ENCODE measurements around the gene BLNK.
"Not testable (repeated sequence)": the region's sequence is repeated elsewhere in the genome, so short reads cannot be mapped to it uniquely, and the experiment has no call there.

BLNK gene

GRCh38 chr10:96309628-96310320, 38.4 kb upstream of the BLNK start:
- TF ChIP-seq, protein P1, sequence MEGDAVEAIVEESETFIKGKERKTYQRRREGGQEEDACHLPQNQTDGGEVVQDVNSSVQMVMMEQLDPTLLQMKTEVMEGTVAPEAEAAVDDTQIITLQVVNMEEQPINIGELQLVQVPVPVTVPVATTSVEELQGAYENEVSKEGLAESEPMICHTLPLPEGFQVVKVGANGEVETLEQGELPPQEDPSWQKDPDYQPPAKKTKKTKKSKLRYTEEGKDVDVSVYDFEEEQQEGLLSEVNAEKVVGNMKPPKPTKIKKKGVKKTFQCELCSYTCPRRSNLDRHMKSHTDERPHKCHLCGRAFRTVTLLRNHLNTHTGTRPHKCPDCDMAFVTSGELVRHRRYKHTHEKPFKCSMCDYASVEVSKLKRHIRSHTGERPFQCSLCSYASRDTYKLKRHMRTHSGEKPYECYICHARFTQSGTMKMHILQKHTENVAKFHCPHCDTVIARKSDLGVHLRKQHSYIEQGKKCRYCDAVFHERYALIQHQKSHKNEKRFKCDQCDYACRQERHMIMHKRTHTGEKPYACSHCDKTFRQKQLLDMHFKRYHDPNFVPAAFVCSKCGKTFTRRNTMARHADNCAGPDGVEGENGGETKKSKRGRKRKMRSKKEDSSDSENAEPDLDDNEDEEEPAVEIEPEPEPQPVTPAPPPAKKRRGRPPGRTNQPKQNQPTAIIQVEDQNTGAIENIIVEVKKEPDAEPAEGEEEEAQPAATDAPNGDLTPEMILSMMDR (IDR thresholded peaks at IDR 0.05; ENCODE audit: low read depth, low read length, missing control alignments): no peak
- H3K4me3 ChIP-seq (ENCODE audit: low read depth, low read length): no peak overlapping the region
- DNase-seq (ENCODE audit: low read depth): no peak

GRCh38 chr10:96308854-96309253, 37.5 kb upstream of the BLNK start:
- DNase-seq (ENCODE audit: low read depth); H3K4me3 ChIP-seq (ENCODE audit: low read depth, low read length): not testable (repeated sequence)

- no peak for DNase-seq (ENCODE audit: low read depth)
- TF ChIP-seq, protein P1 (IDR thresholded peaks at IDR 0.05; ENCODE audit: low read depth, low read length, missing control alignments): no peak
- H3K4me3 ChIP-seq (ENCODE audit: low read depth, low read length): no peak overlapping the region
Measured at GRCh38 chr10:96306516-96306915, 35.1 kb upstream of the BLNK start.

DNA sequence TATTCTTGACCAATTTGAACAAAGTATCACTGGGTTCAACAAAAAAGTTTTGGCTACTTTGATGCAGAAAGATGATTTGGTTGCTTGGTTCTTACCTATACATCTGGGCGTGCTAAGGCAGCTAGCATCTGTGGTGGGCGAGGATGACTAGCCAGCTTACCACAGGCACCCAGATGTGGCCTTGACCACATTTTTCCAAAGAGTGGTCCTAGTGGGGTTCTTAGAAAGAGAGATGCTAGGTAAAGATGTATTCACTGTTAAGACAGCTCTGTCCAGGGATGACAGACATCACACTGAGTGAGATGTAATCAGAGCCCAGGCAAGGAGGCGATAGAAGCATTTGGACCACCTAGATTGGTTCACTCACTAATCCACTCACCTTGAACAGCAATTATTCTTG, 33.6 kb upstream of the BLNK start:
- TF ChIP-seq, protein P1 (IDR thresholded peaks at IDR 0.05; ENCODE audit: low read depth, low read length, missing control alignments): no peak
- no peak overlapping the region for H3K4me3 ChIP-seq (ENCODE audit: low read depth, low read length)
- no peak for DNase-seq (ENCODE audit: low read depth)

DNA sequence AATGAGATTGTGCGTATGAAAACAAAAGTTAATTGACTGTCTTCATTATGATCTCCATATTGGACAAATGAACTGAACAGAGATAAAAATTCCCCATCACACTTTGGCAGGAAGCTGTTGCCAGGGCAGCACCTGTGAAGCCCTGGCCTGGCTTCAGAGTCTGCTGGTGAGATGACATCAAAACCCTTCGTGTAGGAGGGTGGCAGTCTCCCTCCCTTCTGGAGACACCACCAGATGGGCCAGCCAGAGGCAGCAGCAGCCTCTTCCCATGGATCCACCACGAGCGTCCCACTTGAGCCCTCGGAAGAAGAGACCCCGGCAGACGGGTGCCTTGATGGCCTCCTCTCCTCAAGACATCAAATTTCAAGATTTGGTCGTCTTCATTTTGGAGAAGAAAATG, 32.9 kb upstream of the BLNK start, which contains the start of gene DNTT:
TSS of gene DNTT (plus strand) at position 205 of the 400 bp plus-strand sequence. CDS start at position 269, 64 bp downstream.
- TF ChIP-seq, protein P1 (IDR thresholded peaks at IDR 0.05; ENCODE audit: low read depth, low read length, missing control alignments): no peak
- H3K4me3 ChIP-seq (ENCODE audit: low read depth, low read length): no peak within 1 kb of the TSS
- no peak for DNase-seq (ENCODE audit: low read depth)

GRCh38 chr10:96301616-96302015, 30.2 kb upstream of the BLNK start:
- no peak overlapping the region for H3K4me3 ChIP-seq (ENCODE audit: low read depth, low read length)
- DNase-seq (ENCODE audit: low read depth): no peak
- TF ChIP-seq, protein P1 (IDR thresholded peaks at IDR 0.05; ENCODE audit: low read depth, low read length, missing control alignments): no peak

- H3K4me3 ChIP-seq (ENCODE audit: low read depth, low read length): no peak overlapping the region
- DNase-seq (ENCODE audit: low read depth): no peak
- TF ChIP-seq, protein P1 (IDR thresholded peaks at IDR 0.05; ENCODE audit: low read depth, low read length, missing control alignments): no peak
Measured at GRCh38 chr10:96299383-96299782, 28.0 kb upstream of the BLNK start.

Data from GM12864 (cell line).